ENCODE results near the gene TBC1D23. TPM values are rescaled to one million over a fixed set of nuclear protein-coding genes. Genes with fewer than 3 reads are reported as not detected.

TBC1D23 gene
- total and polyA plus RNA-seq, 7 experiments from 2014 or later = 14.0 to 42.4 (median 31.9) TPM

DNA sequence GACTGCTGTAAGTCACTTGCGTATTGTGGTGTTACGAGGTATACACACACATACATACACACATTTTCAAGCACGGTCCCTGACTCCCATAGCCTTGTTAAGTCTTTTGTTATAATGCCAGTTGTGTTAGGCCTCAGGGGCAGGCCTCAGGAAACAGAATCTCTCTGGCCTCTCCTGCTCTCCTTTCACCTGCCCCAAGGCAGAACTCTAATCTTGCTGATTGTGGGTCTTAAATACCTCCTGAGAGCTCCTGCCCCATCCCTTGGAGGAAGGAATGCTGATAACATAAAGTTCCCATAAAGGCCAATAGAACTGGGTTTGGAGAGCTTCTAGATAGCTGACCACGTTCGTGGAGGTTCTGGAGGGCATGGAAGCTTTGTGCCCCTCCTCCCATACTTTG lies 69.9 kb downstream of the TBC1D23 start:
- peak overlapping the region in 1 of 9 donors; percentile 12 for H3K27ac Mint-ChIP-seq
- H3K4me3 Mint-ChIP-seq = no peak overlapping the region
- H3K9me3 ChIP-seq (ENCODE audit: control insufficient read depth in 2 of 3, low read length in 3 of 3) = no peaks in the 10 kb centered on the region
- no peak overlapping the region for H3K4me3 ChIP-seq (ENCODE audit: low read length)
- H3K36me3 ChIP-seq (ENCODE audit: control insufficient read depth in 2 of 3, insufficient read depth in 3 of 3, low read length in 3 of 3) = no peaks in the 10 kb centered on the region
- peaks cover 0 to 16% (median 15%) of the 10 kb centered on the region in 5 donors for H3K36me3 Mint-ChIP-seq
- peaks cover 0 to 8% (median 0%) of the 10 kb centered on the region in 11 donors for H3K9me3 Mint-ChIP-seq
- DNase-seq (no peak), ATAC-seq (no peak)
- ChIA-PET CTCF (no interaction called here), POLR2A (no interaction called here)
- H3K27ac ChIP-seq (ENCODE audit: low read depth, low read length) = no peak overlapping the region
- H3K27me3 Mint-ChIP-seq = no peaks in the 10 kb centered on the region
- intact Hi-C loops (cut with micrococcal nuclease) = loop anchor here in 1 of 2 donors (10.0 kb wide), 1 partner anchor 1234 kb away; the partner anchor contains the start of gene TRMT10C
- peaks cover 11 to 20% (median 18%) of the 10 kb centered on the region in 7 donors for H3K4me1 Mint-ChIP-seq
- H3K4me1 ChIP-seq (ENCODE audit: control insufficient read depth in 2 of 2, insufficient read depth in 2 of 2, low read length in 2 of 2) = peaks cover 6 to 11% of the 10 kb centered on the region in 2 donors
- H3K27me3 ChIP-seq (ENCODE audit: control insufficient read depth in 2 of 2, insufficient read depth in 2 of 2, low read length in 2 of 2) = no peaks in the 10 kb centered on the region

DNA sequence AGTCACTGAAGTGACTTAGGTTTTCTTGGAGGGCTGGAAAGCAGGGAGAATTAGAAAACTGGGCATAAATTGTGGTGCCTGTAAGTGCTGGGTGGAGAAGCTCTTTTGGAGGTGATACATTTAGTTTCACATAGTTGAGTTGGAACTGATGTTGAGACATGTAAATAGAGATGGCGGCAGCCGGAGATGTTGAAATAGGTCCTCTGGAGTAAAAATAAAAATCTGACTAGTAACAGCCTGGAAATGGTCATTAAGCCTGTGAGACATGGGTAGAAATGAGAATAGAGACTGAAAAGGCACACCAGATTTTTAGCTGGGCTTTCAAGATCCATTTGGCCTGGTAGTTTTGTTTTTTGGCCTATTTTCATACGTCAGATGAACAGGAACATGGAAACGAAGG lies 70.9 kb downstream of the TBC1D23 start:
- ChIA-PET POLR2A (interaction anchor here (1.1 kb wide), 1 partner anchor 31 kb away, joined by 3 read pairs; no protein-coding TSS in a partner anchor), CTCF (interaction anchor here (1.3 kb wide), 1 partner anchor 11 kb away, joined by 3 read pairs; no protein-coding TSS in a partner anchor)
- peaks cover 0 to 7% (median 0%) of the 10 kb centered on the region in 11 donors for H3K9me3 Mint-ChIP-seq
- peak overlapping the region in 3 of 9 donors; percentile 7 to 71 (median 30) for H3K27ac Mint-ChIP-seq
- no peak overlapping the region for H3K27ac ChIP-seq (ENCODE audit: low read depth, low read length)
- H3K36me3 ChIP-seq (ENCODE audit: control insufficient read depth in 2 of 3, insufficient read depth in 3 of 3, low read length in 3 of 3) = no peaks in the 10 kb centered on the region
- H3K4me1 Mint-ChIP-seq = peaks cover 11 to 30% (median 25%) of the 10 kb centered on the region in 7 donors
- intact Hi-C loops (cut with micrococcal nuclease) = loop anchor here in 1 of 2 donors (10.0 kb wide), 1 partner anchor 1233 kb away; the partner anchor contains the start of gene TRMT10C
- H3K27me3 Mint-ChIP-seq = no peaks in the 10 kb centered on the region
- DNase-seq (no peak), ATAC-seq (no peak)
- no peaks in the 10 kb centered on the region for H3K9me3 ChIP-seq (ENCODE audit: control insufficient read depth in 2 of 3, low read length in 3 of 3)
- peaks cover 0 to 10% (median 9%) of the 10 kb centered on the region in 5 donors for H3K36me3 Mint-ChIP-seq
- no peaks in the 10 kb centered on the region for H3K27me3 ChIP-seq (ENCODE audit: control insufficient read depth in 2 of 2, insufficient read depth in 2 of 2, low read length in 2 of 2)
- no peak overlapping the region for H3K4me3 ChIP-seq (ENCODE audit: low read length)
- H3K4me1 ChIP-seq (ENCODE audit: control insufficient read depth in 2 of 2, insufficient read depth in 2 of 2, low read length in 2 of 2) = peaks cover 8 to 12% of the 10 kb centered on the region in 2 donors
- peak overlapping the region in 1 of 10 donors; percentile 47 for H3K4me3 Mint-ChIP-seq

DNA sequence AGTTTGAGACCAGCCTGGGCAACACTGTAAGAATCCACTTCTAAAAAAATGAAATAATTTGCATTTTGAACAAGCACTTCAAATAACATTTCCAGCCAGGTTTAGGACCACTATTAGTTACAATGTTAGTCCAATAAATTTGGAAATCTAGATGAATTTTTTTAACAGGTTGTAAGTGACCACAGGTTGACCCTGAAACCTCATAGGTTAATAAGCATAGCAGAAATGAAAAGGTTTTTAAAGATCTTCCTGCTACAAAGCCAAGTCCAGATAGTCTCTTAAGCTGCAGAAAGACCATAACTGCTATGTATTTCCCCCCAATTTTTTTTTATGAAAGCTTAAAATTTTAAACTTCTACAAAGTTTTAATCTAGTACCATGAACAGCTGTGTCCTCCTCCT lies 72.3 kb downstream of the TBC1D23 start:
- no peaks in the 10 kb centered on the region for H3K36me3 ChIP-seq (ENCODE audit: control insufficient read depth in 2 of 3, insufficient read depth in 3 of 3, low read length in 3 of 3)
- intact Hi-C loops (cut with micrococcal nuclease) = loop anchor here in 1 of 2 donors (10.0 kb wide), 1 partner anchor 1232 kb away; the partner anchor contains the start of gene TRMT10C
- Mint-ChIP-seq H3K27me3 (no peaks in the 10 kb centered on the region), H3K9me3 (no peaks in the 10 kb centered on the region), H3K4me1 (peaks cover 11 to 33% (median 25%) of the 10 kb centered on the region in 7 donors), H3K27ac (peak overlapping the region in 4 of 9 donors; percentile 38 to 97 (median 78)), H3K36me3 (no peaks in the 10 kb centered on the region), H3K4me3 (peak overlapping the region in 5 of 10 donors; percentile 41 to 98 (median 85))
- peaks cover 8 to 12% of the 10 kb centered on the region in 2 donors for H3K4me1 ChIP-seq (ENCODE audit: control insufficient read depth in 2 of 2, insufficient read depth in 2 of 2, low read length in 2 of 2)
- no peaks in the 10 kb centered on the region for H3K9me3 ChIP-seq (ENCODE audit: control insufficient read depth in 2 of 3, low read length in 3 of 3)
- no peak overlapping the region for H3K4me3 ChIP-seq (ENCODE audit: low read length)
- no peak for DNase-seq
- POLR2A ChIA-PET = interaction anchor here (1.1 kb wide), 1 partner anchor 33 kb away, joined by 3 read pairs; no protein-coding TSS in a partner anchor
- H3K27ac ChIP-seq (ENCODE audit: low read depth, low read length) = no peak overlapping the region
- CTCF ChIA-PET = interaction anchor here (1.2 kb wide), 1 partner anchor 73 kb away, joined by 3 read pairs; no protein-coding TSS in a partner anchor
- no peak for ATAC-seq
- H3K27me3 ChIP-seq (ENCODE audit: control insufficient read depth in 2 of 2, insufficient read depth in 2 of 2, low read length in 2 of 2) = no peaks in the 10 kb centered on the region

DNA sequence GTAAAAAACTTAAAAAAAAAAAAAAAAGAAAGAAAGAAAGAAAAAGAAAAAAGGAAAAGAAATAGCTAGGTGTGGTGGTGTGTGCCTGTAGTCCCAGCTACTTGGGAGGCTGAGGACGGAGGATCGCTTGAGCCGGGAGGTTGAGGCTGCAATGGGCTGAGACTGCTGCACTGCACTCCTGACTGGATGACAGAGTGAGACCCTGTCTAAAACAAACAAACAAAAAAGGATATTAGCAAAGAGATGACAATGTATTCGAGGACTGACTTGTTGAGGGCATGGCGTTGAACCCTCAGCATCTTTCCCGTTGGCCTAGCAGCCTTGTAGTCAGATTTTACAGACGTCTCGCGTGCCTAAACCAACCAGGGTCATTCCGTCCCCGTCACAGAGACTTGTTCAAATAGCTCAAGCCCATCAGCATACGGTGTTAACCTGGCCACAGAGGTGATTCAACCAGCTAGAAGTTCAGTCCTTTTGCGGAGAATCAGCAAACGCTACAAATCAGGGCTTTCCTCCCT lies 73.2 kb downstream of the TBC1D23 start:
- H3K9me3 Mint-ChIP-seq = no peaks in the 10 kb centered on the region
- peak overlapping the region; percentile 70 to 97 (median 92) for H3K27ac Mint-ChIP-seq
- Histone ChIP-seq H3K27me3 (ENCODE audit: control insufficient read depth in 2 of 2, insufficient read depth in 2 of 2, low read length in 2 of 2) (no peaks in the 10 kb centered on the region), H3K4me1 (ENCODE audit: control insufficient read depth in 2 of 2, insufficient read depth in 2 of 2, low read length in 2 of 2) (peaks cover 8 to 12% of the 10 kb centered on the region in 2 donors), H3K36me3 (ENCODE audit: control insufficient read depth in 2 of 3, insufficient read depth in 3 of 3, low read length in 3 of 3) (no peaks in the 10 kb centered on the region), H3K9me3 (ENCODE audit: control insufficient read depth in 2 of 3, low read length in 3 of 3) (no peaks in the 10 kb centered on the region), H3K27ac (ENCODE audit: low read depth, low read length) (peak overlapping the region; percentile 76), H3K4me3 (ENCODE audit: low read length) (peak overlapping the region; percentile 72)
- intact Hi-C loops (cut with micrococcal nuclease) = loop anchor here (1.0 to 10.0 kb wide), 10 partner anchors 17 to 1811 kb away; partner anchors contain the start of genes LNP1 (in 2 of the 2), TBC1D23 (in 2 of the 2), TOMM70 (in 2 of the 2) and CLDND1 (in 1 of the 2)
- H3K27me3 Mint-ChIP-seq = no peaks in the 10 kb centered on the region
- ATAC-seq (no peak), DNase-seq (no peak)
- peak overlapping the region; percentile 81 to 98 (median 88) for H3K4me3 Mint-ChIP-seq
- ChIA-PET POLR2A (interaction anchor here (0.6 to 3.5 kb wide), 6 partner anchors 9 to 463 kb away, joined by 3 to 21 read pairs (median 3); partner anchors contain the start of genes LNP1 and TOMM70), CTCF (interaction anchor here (1.2 kb wide), 1 partner anchor 74 kb away, joined by 3 read pairs; no protein-coding TSS in a partner anchor)
- H3K4me1 Mint-ChIP-seq = peaks cover 11 to 38% (median 29%) of the 10 kb centered on the region in 7 donors
- H3K36me3 Mint-ChIP-seq = peaks cover 0 to 3% (median 0%) of the 10 kb centered on the region in 5 donors

DNA sequence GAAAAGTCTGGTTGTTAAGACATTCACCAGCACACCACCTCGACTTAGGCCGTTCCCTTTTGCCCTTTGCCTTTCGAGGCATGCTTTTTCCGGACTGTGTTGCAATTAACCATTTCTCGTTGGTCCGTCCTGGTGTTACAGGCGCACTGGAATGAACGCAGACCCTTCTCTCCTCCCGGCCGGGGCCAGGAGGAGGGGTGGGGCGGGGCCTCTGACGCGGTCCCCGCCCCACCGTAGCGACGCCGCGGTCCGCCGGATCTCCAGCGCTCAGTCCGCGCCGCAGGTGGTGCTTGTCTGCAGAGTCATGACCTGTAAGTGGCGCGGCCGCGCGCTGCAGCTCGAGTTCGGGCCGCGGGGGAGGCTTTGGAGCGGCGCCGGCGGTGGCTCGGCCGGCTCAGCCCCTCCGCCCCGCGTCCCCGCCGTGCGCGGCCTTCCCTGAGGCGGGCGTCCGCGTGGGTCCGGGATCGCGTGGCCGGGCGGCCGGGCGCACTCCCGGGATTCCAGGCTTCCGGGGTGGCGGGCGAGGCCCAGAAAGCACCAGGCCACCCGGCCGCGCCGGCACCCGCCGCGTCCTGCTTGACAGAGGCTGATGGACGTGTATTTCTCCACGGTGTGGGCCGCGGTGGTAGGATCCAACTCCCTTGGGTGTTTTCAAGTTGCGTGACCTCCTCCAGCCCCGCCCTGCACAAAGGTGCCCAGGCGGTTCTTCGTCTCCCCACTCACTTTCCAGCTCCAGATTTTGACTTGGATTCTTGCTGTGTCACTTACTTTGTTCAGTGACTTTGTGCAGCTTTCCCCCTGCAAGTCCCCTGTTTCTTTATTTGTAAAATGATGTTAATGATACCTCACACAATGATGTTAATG lies 73.9 kb downstream of the TBC1D23 start, which contains the start of gene NIT2:
NIT2 (plus strand) TSS at position 270 of the 864 bp plus-strand sequence; CDS start at position 305, 35 bp downstream.
- ATAC-seq = peak; percentile 97
- Mint-ChIP-seq H3K36me3 (peaks cover 0 to 5% (median 0%) of the 10 kb centered on the region in 5 donors), H3K27me3 (no peaks in the 10 kb centered on the region), H3K4me3 (peak within 1 kb of the TSS; percentile 86 to 99 (median 94)), H3K4me1 (peaks cover 11 to 40% (median 30%) of the 10 kb centered on the region in 7 donors), H3K9me3 (no peaks in the 10 kb centered on the region), H3K27ac (peak within 1 kb of the TSS; percentile 87 to 97 (median 93))
- H3K4me1 ChIP-seq (ENCODE audit: control insufficient read depth in 2 of 2, insufficient read depth in 2 of 2, low read length in 2 of 2) = peaks cover 8 to 12% of the 10 kb centered on the region in 2 donors
- CTCF ChIA-PET = interaction anchor here (1.0 to 1.2 kb wide), 2 partner anchors 9 to 75 kb away, joined by 3 read pairs; no protein-coding TSS in a partner anchor
- H3K27ac ChIP-seq (ENCODE audit: low read depth, low read length) = peak within 1 kb of the TSS; percentile 76
- POLR2A ChIA-PET = interaction anchor here (0.5 to 3.5 kb wide), 9 partner anchors 8 to 1978 kb away, joined by 3 to 21 read pairs (median 3); partner anchors contain the start of genes LNP1 and TOMM70
- peaks cover 0 to 4% (median 3%) of the 10 kb centered on the region in 3 experiments for H3K36me3 ChIP-seq (ENCODE audit: control insufficient read depth in 2 of 3, insufficient read depth in 3 of 3, low read length in 3 of 3)
- H3K9me3 ChIP-seq (ENCODE audit: control insufficient read depth in 2 of 3, low read length in 3 of 3) = no peaks in the 10 kb centered on the region
- H3K27me3 ChIP-seq (ENCODE audit: control insufficient read depth in 2 of 2, insufficient read depth in 2 of 2, low read length in 2 of 2) = no peaks in the 10 kb centered on the region
- peak within 1 kb of the TSS; percentile 72 for H3K4me3 ChIP-seq (ENCODE audit: low read length)
- intact Hi-C loops (cut with micrococcal nuclease) = loop anchor here (1.0 to 10.0 kb wide), 11 partner anchors 12 to 1812 kb away; partner anchors contain the start of genes LNP1 (in 2 of the 2), TBC1D23 (in 2 of the 2), TOMM70 (in 2 of the 2) and CLDND1 (in 1 of the 2)
- peak; percentile 49 to 79 (median 65) for DNase-seq
